Colonic mucosa (tissue), 4 donors: ENCODE results near the gene NACAD. TPM values are rescaled to one million over a fixed set of nuclear protein-coding genes. Genes with fewer than 3 reads are reported as not detected.
"Not testable (repeated sequence)": the region's sequence is repeated elsewhere in the genome, so short reads cannot be mapped to it uniquely, and the experiment has no call there.

Experiments
- DNase-seq: peaks from one replicate; pipeline ENCODE4 v3.0.0-alpha.2; 2020
- H3K27ac ChIP-seq: fragments of 200-600 bp; one replicate; pipeline ENCODE4 v1.8.0; 2021
- H3K27me3 ChIP-seq: fragments of 200-600 bp; one replicate; pipeline ENCODE4 v1.8.0; 2021
- H3K36me3 ChIP-seq: fragments of 200-600 bp; one replicate; pipeline ENCODE4 v1.8.0; 2021
- H3K4me1 ChIP-seq: fragments of 200-600 bp; one replicate; pipeline ENCODE4 v1.8.0; 2021; ENCODE audit warnings: mild to moderate bottlenecking
- H3K4me3 ChIP-seq: fragments of 200-600 bp; one replicate; pipeline ENCODE4 v1.8.0; 2021
- H3K9ac ChIP-seq, 2 donors: one replicate each; pipeline ENCODE4 v1.7.0; 2013; ENCODE audit warnings: control low read depth in 2 of 2, low read depth in 2 of 2, low read length in 2 of 2
- H3K9me3 ChIP-seq: fragments of 200-600 bp; one replicate; pipeline ENCODE4 v1.8.0; 2021
- intact Hi-C: fragments of 100-400 bp; cut with DNase I; formaldehyde crosslinking; loops from one replicate; pipeline ENCODE4 v1.14.1; 2022
- total RNA-seq, 2 donors: library from RNA; stranded (reverse); fragmentation: NEBNext Ultra II Directional in 1 of 2; extraction: Animal tissue kit (Norgen Biotek cat#: 25700) in 1 of 2; gene quantifications; one replicate each; pipeline ENCODE4 v1.2.1, GENCODE V29; 2021
- TF ChIP-seq, protein P1 (sequence below): fragments of 200-600 bp; IDR thresholded peaks from one replicate; pipeline ENCODE4 v1.8.0; 2022; ENCODE audit warnings: antibody characterized with exemption, mild to moderate bottlenecking
- donor health status: healthy.
- donor health status: DM: no; HTN: no; CAD: no.
- donor health status: DM: no; HTN: no; CAD: no.

Gene NACAD
- total RNA-seq, 2 donors from 2014 or later: 1.0 to 3.3 TPM

DNA sequence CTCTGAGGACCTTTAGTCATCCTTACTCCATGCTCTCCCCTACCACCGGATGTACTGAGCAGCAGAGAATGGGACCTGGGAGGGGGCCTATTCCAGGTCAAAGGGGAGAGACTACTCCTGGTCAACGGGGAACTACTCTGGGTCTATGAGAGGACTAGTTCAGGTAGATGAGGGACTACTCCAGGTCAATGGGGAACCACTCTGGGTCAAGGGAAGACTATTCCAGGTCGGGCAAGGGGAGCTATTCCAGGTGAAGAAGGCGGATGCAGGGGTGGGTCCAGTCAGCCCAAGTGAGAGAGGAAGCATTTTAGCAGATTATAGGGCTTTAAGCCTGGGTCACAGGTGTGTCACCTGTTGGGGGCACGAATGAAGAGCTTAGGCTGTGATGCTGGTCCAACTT is 53.4 kb downstream of the NACAD start:
- no peaks in the 10 kb centered on the region for H3K36me3 ChIP-seq
- H3K9me3 ChIP-seq: no peaks in the 10 kb centered on the region
- TF ChIP-seq, protein P1, sequence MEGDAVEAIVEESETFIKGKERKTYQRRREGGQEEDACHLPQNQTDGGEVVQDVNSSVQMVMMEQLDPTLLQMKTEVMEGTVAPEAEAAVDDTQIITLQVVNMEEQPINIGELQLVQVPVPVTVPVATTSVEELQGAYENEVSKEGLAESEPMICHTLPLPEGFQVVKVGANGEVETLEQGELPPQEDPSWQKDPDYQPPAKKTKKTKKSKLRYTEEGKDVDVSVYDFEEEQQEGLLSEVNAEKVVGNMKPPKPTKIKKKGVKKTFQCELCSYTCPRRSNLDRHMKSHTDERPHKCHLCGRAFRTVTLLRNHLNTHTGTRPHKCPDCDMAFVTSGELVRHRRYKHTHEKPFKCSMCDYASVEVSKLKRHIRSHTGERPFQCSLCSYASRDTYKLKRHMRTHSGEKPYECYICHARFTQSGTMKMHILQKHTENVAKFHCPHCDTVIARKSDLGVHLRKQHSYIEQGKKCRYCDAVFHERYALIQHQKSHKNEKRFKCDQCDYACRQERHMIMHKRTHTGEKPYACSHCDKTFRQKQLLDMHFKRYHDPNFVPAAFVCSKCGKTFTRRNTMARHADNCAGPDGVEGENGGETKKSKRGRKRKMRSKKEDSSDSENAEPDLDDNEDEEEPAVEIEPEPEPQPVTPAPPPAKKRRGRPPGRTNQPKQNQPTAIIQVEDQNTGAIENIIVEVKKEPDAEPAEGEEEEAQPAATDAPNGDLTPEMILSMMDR: no peak
- H3K27ac ChIP-seq: no peak overlapping the region
- no peaks in the 10 kb centered on the region for H3K27me3 ChIP-seq
- H3K9ac ChIP-seq: no peak overlapping the region
- H3K4me3 ChIP-seq: no peak overlapping the region
- DNase-seq: no peak
- peaks cover 12% of the 10 kb centered on the region for H3K4me1 ChIP-seq
- intact Hi-C loops: no loop called here

DNA sequence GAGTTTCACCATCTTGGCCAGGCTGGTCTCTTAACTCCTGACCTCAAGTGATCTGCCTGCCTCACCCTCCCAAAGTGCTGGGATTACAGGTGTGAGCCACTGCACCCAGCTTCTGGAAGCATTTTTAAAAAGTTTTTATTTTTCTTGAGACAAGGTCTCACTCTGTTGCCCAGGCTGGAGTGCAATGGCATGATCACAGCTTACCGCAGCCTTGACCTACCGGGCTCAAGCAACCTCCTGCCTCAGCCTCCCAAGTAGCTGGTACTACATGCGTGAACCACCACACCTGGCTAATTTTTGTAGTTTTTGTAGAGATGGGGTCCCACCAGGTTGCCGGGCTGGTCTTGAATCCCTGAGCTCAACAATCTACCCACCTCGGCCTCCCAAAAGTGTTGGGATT is 54.1 kb downstream of the NACAD start:
- DNase-seq, H3K27ac ChIP-seq, H3K4me3 ChIP-seq, H3K9me3 ChIP-seq, H3K36me3 ChIP-seq, H3K9ac ChIP-seq, intact Hi-C loops, H3K27me3 ChIP-seq: not testable (repeated sequence)
- H3K4me1 ChIP-seq: peaks cover 12% of the 10 kb centered on the region

GRCh38 chr7:45033931-45034290 is 54.9 kb downstream of the NACAD start:
- Histone ChIP-seq H3K36me3 (no peaks in the 10 kb centered on the region), H3K9me3 (no peaks in the 10 kb centered on the region), H3K27ac (no peak overlapping the region), H3K4me3 (no peak overlapping the region), H3K4me1 (peaks cover 12% of the 10 kb centered on the region), H3K27me3 (no peaks in the 10 kb centered on the region), H3K9ac (no peak overlapping the region)
- intact Hi-C loops: no loop called here
- no peak for DNase-seq
- TF ChIP-seq, protein P1: no peak

DNA sequence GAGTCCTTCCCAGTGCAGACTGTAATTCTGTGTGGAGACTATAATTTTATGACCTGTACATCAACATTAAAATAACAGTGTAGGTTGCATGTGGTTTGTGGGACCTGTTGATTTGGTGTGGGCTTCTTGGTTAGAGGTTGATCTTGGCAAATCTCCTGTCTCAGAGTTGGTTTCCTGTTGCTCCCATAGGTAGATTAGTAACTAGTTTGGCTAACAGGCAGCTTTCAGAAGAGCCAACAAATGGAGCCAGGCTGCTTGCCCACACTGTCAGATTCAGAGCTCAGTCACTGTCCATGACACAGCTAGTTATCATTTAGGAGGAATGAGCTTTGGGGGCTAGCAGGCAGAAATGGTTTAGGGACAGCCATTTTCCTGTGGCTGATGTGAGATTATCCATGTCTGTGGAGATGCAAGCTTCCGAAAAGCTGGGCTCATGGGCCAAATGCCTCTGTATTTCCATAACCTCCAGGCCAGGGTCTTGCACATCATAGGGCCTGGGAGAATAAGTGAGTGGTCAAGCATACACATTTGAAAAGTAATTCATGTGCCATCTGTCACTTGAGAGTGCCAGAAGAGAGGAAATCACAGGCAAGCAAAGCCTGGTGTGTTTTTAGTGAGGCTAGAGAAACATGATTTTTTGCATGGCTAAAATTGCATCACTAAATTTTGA is 55.4 kb downstream of the NACAD start:
- intact Hi-C loops: no loop called here
- H3K27ac ChIP-seq: no peak overlapping the region
- peaks cover 12% of the 10 kb centered on the region for H3K4me1 ChIP-seq

GRCh38 chr7:45032421-45032820 is 56.3 kb downstream of the NACAD start:
- Histone ChIP-seq H3K4me3 (no peak overlapping the region), H3K9me3 (no peaks in the 10 kb centered on the region), H3K27ac (no peak overlapping the region), H3K27me3 (no peaks in the 10 kb centered on the region), H3K36me3 (no peaks in the 10 kb centered on the region), H3K4me1 (peaks cover 12% of the 10 kb centered on the region), H3K9ac (no peak overlapping the region)
- intact Hi-C loops: no loop called here
- TF ChIP-seq, protein P1: no peak
- no peak for DNase-seq

More for the DNA sequence above, 55.4 kb downstream of the NACAD start:
- Histone ChIP-seq H3K36me3 (no peaks in the 10 kb centered on the region), H3K9ac (no peak overlapping the region), H3K27me3 (no peaks in the 10 kb centered on the region), H3K9me3 (no peaks in the 10 kb centered on the region), H3K4me3 (no peak overlapping the region)
- DNase-seq: no peak
- TF ChIP-seq, protein P1: no peak

DNA sequence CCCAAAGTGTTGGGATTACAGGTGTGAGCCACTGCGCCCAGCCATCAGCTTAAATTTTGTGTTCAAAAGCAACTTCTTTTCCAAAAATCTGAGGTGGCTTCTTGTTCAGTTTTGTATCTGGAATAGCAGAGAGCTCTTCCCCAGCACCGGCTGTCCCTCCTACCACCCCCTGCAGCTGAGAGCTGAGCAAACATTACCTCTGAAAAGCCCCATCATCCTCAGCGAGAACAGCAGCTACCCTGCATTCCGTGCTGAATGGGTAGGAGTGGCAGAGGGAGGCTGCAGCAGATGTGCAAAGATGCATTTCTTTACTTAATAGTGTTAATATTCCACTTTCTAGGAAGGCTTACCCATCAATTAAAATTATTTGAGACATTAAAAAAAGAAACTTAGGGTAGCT is 56.9 kb downstream of the NACAD start:
- H3K27me3 ChIP-seq: no peaks in the 10 kb centered on the region
- no peaks in the 10 kb centered on the region for H3K9me3 ChIP-seq
- TF ChIP-seq, protein P1: no peak
- no peak overlapping the region for H3K27ac ChIP-seq
- peaks cover 12% of the 10 kb centered on the region for H3K4me1 ChIP-seq
- intact Hi-C loops: no loop called here
- DNase-seq: no peak
- H3K4me3 ChIP-seq: no peak overlapping the region
- H3K36me3 ChIP-seq: no peaks in the 10 kb centered on the region
- H3K9ac ChIP-seq: no peak overlapping the region

Other genes starting within 250 kb of the NACAD start
- 100 to 1,000 TPM; 166 to 242 TPM for gene H2AZ2, start 240.9 kb downstream of the NACAD start, total RNA-seq
- 10 to 100 TPM; 18.8 to 19.8 TPM for gene PURB, start 203.4 kb downstream of the NACAD start, total RNA-seq
- gene MYO1G, start 110.0 kb downstream of the NACAD start, total RNA-seq: 1 to 10 TPM; 2.1 to 3.6 TPM
- gene CCM2, start 88.8 kb downstream of the NACAD start, total RNA-seq: 10 to 100 TPM; 34.8 to 38.0 TPM
- gene TBRG4, start 22.7 kb upstream of the NACAD start, total RNA-seq: 100 to 1,000 TPM in 1 of 2 donors, 10 to 100 TPM in 1; 91.0 to 147 TPM
- gene RAMP3, start 68.8 kb upstream of the NACAD start, total RNA-seq: 1 to 10 TPM; 7.2 to 8.5 TPM